G401.6 (cell line): Measurements from ENCODE around the gene NSUN6.
A peak's percentile ranks its signal among the peaks of the same experiment; 100 is the strongest.
"Not testable (repeated sequence)": the region's sequence is repeated elsewhere in the genome, so short reads cannot be mapped to it uniquely, and the experiment has no call there.

Source experiments
- FAIRE-seq: peaks from 2 replicates; lab custom pipeline; 2012; peaks lifted over from hg19 to GRCh38; lab: Jason Lieb, UNC

NSUN6 gene

DNA sequence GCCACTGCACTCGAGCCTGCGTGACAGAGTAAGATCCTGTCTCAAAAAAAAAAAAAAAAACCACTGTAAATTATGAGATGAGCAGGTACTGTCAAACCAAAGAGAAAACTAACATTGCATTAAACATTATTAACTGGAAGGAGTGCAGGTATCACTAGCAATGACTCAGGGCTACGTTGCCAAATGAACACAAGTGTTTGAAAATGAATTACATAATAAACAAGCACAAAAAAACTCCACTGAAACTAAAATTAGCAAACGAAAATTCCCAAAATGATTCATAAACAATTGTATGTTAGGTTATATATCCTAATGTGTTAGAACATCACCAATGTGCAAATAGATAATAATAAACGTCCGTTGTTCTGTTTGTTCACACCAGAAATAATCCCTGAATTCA is 42.8 kb downstream of the NSUN6 start:
- no peak for FAIRE-seq

DNA sequence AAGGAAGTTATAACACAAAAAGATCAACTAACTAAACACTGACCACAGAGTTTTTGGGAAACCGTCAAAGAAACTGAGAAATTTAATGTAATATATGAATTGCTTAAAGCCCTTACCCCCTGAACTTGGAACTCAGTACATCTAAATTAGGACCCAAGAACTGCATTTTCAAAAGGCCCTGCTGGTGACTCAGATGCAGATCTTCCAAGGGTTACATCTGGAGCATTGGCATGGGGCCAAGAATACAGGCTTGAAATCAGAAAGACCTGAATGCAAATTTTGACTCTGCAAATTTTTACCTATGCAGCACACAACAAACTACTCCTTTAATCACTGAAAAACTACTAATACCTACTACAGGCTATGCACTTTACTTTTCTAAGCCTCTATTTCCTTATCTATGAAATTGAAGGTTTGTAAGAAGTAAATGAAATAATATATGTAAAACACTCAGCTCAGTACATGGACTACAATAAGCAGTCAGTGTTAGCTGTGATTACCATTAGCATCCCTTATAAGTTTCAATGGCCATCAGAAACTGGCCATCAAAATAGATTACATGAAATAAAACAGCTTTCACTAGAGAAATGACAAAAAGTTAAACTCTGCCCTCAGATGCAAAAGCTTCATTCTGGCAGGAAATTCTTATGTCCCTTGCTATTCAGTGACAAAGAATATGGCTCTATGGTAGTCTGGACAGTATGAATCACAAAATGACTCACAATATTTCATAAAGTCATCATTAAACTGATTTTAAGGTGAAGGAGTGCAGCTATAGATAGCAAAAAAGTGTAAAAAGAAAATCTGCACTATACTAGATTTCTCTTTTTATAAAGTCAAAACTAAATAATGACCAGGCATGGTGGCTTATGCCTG is 43.6 kb downstream of the NSUN6 start:
- FAIRE-seq: no peak

DNA sequence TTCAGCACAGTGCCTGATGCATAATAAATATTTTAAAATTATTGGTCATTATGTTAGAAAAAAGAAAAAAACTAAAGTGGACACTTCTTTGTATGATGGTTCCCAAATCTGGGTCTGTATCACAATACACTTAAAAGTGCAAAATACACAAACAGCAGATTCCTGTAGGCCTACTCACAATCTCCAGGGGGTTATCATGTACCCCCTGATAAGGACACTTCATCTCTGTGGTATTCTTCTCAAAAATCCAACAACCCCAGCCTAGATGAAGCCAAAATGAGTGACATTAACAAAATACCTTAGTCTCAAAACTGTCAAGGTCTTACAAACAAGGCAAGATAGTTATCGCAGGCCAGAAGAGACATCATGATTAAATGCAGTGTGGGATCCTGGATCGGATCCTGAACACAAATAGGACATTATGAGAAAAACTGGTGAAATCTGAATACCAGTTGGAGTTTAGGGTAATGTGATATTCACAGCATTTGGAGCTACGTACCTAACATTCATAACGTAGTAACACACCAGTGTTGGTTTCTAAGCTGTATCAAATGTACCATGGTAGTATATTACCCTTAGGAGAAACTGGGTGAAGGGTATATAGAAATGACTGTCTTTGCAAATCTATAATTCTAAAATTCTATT is 45.2 kb downstream of the NSUN6 start:
- FAIRE-seq: no peak

DNA sequence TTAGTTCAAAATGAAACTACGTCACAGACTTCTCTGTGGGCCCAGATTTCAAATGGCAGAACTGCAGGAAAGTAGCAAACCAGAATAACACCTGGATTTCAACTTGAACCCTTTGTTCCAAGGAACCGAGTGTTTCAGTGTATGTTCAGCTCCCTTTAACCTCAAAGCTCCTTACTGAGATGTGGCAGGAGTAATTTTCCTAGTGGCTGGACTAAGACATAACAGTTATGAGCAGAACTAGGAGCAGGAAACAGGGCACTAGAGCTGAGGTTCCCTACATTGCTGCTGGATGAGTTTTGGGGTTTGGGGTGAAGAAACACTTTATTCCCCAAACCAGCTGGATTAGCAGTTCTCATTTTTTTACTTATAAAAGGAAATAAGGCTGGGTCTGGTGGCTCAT is 50.1 kb downstream of the NSUN6 start:
- FAIRE-seq: no peak

DNA sequence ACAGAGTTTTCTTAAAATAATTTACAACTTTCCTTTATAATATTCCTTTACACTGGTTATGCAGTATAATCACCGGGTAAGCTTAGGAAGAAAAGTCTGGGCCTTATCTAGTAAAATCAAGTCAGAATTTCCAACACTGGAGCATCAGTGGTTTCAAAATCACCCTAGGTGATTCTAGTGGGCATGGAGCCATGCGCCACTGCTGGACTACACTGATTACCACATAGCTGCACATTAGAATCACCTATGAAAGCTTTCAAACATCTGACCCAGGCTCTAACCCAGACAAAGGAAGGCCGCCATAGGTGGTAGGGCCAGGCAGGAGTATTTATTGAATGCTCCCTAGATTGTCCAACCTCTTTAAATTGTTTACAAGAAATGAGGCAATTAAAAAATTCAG is 52.0 kb downstream of the NSUN6 start:
- FAIRE-seq: no peak

DNA sequence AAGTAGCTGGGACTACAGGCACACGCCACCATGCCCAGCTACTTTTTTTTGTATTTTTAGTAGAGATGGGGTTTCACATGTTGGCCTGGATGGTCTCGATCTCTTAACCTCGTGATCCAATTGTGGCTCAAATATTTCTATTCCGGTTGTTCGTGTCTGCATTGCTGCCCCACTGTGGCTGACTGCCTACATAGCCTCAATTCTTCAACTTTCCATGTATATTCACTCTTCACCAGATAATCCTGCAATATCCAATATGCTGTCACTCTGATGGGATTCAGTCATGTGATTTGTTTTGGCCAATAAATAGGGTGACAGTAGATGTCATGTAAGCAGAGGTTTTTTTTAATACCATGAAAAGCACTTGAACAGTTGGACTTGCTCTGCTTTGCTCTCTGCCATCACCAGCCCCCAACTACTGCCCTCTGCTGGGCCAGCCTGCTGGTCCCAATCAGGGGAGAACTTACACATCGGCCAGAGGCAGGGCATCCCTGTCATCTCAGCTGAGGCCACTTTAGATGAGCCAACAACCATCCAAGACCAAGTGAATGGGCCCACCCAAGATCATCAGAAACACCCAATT is 56.7 kb downstream of the NSUN6 start:
- no peak for FAIRE-seq

DNA sequence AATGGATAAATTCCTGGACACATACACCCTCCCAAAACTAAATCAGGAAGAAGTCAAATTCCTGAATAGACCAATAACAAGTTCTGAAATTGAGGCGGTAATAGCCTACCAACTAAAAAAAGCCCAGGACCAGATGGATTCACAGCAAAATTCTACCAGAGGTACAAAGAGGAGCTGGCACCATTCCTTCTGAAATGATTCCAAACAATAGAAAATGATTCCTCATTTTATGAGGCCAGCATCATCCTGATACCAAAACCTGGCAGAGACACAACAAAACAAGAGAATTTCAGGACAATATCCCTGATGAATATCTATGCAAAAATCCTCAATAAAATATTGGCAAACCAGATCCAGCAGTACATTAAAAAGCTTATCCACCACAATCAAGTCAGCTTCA is 60.2 kb downstream of the NSUN6 start:
- not testable (repeated sequence) for FAIRE-seq

DNA sequence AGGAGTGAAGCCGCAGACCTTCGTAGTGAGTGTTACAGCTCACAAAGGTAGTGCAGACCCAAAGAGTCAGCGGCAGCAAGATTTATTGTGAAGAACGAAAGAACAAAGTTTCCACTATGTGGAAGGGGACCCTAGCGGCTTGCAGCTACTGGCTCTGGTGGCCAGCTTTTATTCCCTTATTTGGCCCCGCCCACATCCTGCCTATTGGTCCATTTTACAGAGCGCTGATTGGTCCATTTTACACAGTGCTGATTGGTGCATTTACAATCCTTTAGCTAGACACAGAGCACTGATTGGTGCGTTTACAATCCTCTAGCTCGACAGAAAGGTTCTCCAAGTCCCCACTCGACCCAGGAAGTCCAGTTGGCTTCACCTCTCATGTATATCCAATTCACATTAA is 64.8 kb downstream of the NSUN6 start:
- not testable (repeated sequence) for FAIRE-seq

DNA sequence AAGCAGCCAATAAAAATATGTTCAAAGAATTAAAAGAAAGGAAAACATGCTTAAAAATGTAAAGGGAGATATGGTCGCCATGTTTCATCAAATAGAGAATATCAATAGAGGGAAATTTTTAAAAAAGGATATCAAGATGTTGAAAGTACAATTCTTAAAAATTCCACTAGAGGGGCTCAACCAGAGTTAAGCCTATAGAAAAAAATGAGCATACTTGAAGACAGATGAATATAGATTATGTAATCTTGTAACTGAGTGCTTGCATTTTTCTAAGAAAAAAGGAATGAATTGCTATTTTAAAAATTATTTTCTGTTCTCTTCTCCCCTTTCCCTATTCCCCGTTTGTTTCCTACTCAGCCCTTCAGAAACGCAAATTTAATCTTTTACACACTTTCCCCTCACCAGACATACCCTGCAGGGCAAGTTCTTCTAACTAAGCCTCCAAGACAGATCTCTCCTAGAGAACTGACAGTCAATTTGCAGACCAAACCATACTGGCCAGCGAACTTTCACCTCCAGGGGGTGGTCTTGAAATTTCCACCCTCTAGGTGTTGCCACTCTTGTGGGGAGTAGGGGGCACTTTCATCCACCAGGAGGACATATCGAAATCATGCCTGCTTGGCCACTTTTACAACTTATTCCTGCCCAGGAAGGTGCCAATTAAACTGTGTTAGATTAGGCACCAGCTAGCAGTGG is 67.7 kb downstream of the NSUN6 start:
- peak; percentile 23 for FAIRE-seq

DNA sequence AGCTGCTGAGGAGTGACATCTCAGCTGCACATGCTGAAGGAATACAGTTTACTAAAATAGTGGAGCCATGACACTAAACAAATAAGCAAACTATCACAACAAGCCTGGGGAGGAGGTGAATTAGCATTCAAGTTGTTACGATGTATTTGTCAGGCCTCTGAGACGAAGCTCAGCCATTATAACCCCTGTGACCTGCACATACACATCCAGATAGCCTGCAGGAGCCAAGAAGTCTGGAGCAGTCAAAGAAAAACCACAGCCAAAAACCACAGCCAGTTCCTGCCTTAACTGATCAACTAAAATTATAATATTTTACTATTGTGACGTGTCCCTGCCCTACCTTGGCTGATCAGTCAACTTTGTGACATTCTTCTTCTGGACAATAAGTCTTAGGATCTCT is 68.6 kb downstream of the NSUN6 start:
- no peak for FAIRE-seq

DNA sequence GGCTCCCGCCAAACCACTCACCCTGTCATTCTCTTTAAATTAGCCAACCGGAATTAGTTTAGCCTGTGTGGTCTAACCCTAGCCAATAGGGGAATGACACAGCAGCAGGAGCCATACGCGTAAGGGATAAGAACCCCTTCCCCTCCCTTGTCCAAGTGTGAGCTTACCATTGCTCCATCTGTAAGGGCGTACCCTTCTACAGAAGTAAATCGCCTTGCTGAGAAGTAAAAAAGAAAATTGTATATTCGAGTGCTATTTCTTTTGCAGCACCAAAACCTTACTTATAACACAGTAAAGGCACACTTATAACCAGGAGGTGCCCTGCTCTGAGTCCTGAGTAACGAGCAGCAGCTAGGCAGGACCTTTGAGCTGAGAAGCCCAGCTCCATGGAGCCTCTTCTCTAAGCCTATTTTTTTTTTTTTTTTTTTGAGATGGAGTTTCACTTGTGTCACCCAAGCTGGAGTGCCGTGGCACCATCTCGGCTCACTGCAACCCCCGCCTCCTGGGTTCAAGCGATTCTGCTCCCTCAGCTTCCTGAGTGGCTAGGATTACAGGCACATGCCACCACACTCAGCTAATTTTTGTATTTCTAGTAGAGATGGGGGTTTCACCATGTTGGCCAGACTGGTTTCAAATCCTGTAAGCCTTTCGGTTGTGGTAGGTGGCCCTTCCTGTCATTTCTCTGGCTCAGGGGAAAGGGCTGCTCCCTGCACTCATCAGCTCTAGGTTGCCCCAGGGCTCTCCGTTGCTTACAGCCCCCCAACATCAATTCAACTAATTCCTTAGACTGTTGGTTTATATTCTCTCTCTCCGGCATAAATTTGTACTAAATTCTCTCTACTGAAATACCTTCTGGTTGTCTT is 73.3 kb downstream of the NSUN6 start:
- FAIRE-seq: no peak

DNA sequence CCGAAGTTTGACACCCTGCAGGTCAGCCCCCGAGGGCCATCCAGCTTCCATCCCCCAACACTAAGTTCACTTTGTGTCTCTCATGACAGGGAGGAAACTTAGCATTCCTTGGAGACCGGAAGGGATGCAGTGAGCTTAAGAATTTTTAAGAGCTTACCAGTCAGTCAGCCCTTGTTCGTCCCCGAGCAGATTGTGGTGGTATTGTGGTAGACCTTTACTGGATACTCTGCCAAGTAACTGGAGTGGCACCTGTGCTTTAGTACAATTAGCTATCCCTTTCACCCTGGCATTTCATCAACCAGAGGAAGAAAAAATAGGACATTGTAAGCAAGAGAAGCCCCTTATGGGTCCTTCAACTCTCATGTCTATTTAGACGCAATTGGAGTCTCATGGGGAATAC is 74.8 kb downstream of the NSUN6 start:
- FAIRE-seq: no peak

DNA sequence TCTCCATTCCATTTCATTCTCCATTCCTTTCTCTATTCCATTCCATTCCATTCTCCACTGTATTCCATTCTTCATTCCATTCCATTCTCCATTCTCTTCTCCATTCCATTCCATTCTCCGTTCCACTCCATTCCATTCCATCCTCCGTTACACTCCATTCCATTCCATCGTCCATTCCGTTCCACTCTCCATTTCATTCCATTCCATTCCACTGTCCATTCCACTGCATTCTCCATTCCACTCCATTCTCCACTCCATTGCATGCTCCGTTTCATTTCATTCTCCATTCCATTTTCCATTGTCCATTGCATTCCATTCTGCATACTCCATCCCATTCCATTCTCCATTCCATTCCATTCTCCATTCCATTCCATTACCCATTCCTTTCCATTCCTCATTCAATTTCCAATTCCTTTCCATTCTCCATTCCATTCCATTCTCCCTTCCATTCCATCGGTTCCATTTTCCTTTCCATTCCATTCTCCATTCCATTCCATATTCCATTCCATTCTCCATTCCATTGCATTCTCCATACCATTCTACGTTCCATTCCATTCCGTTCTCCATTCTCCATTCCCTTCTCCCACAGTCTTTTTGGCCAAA is 78.3 kb downstream of the NSUN6 start:
- FAIRE-seq: no peak

DNA sequence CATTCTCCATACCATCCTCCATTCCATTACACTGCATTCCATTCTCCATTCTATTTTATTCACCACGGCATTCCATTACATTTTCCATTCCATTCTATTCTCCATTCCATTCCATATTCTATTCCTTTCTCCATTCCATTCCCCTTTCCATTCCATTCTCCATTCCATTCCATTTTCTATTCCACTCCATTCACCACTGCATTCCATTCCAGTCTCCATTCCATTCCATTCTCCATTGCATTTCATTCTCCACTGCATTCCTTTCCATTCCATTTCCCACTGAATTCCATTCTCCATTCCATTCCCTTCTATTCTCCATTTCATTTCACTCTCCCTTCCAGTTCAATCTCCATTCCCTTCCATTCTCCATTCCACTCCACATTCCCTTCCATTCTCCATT is 79.6 kb downstream of the NSUN6 start:
- FAIRE-seq: no peak

DNA sequence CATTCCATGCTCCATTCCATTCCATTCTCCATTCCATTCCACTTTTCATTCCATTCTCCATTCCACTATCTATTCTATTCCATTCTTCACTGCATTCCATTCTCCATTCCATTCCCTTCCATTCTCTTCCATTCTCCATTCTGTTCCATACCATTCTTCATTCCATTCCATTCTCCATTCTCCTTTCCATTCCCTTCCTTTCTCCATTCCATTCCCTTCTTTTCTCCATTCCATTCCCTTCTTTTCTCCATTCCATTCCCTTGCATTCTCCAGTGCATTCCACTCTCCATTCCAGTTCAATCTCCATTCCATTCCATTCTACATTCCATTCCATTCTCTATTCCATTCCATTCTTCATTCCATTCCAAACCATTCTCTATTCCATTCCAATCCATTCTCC is 80.3 kb downstream of the NSUN6 start:
- no peak for FAIRE-seq

DNA sequence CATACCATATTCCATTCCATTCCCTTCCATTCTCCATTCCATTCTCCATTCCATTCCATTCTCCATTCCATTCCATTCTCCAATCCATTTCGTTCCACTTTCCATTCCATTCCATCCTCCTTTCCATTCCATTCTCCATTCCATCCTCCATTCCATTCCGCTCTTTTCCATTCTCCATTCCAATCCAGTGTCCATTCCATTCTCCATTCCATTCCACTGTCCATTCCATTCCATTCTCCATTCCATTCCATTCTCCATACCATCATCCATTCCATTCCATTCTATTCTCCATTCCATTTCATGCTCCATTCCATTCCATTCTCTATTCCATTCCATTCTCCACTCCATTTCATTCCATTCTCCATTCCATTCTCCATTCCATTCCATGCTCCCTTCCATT is 81.0 kb downstream of the NSUN6 start:
- FAIRE-seq: not testable (repeated sequence)

DNA sequence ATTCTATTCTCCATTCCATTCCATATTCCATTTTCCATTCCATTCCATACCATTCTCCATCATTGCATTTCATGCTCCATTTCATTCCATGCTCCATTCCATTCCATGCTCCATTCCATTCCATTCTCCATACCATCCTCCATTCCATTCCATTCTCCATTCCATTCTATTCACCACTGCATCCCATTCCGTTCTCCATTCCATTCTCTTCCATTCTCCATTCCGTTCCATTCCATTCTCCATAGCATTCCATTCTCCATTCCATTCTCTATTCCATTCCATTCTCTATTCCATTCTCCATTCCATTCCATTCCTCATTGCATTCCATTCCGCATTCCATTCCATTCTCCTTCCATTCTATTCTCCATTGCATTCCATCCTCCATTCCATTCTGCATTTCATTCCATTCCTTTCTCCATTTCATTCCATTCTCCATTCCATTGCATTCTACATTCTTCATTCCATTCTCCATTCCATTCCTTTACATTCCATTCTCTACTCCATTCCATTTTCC is 84.0 kb downstream of the NSUN6 start:
- FAIRE-seq: no peak

DNA sequence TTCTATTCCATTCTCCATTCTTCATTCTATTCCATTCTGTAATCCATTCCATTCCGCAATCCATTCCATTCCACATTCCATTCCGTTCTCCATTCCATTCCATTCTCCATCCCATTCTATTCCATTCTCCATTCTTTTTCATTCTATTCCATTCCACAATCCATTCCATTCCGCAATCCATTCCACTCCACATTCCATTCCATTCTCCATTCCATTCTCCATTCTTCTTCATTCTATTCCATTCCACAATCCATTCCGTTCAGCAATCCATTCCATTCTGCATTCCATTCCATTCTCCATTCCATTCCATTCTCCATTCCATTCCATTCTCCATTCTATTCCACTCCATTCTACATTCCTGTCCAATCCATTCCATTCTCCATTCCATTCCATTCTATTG is 85.2 kb downstream of the NSUN6 start:
- no peak for FAIRE-seq

DNA sequence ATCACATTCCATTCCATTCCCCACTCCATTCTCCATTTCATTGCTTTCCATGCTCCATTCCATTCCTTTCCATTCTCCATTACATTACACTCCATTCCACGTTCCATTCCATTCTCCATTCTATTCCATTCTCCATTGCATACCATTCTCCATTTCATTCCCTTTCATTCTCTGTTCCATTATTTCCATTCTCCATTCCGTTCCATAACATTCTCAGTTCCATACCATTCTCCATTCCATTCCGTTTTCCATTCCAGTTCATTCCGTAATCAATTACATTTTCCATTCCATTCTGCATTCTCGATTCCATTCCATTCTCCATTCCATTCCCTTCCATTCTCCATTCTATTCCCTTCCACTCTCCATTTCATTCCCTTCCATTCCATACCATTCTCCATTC is 86.4 kb downstream of the NSUN6 start:
- FAIRE-seq: no peak

DNA sequence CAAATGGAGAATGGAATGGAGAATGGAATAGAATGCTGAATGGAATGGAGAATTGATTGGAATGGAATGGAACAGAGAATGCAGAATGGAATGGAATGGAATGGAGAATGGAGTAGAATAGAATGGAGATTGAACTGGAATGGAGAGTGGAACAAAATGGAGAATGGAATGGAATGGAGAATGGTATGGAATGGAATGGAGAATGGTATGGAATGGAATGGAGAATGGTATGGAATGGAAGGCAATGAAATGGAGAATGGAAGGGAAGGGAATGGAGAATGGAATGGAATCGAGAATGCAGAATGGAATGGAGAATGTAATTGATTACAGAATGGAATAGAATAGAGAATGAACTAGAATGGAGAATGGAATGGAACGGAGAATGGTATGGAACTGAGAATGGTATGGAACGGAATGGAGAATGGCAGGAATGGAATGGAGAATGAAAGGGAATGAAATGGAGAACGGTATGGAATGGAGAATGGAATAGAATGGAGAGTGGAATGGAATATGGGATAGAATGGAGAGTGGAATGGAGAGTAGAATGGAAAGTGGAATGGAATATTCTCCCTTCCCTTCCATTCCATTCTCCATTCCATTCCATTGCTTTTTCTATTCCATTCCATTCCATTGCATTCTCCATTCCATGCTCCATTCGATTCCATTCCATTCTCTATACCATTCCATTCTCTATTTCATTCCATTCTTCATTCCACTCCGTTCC is 88.2 kb downstream of the NSUN6 start:
- FAIRE-seq: no peak
